Embryonic facial prominence (tissue), 1 donor: Measurements from ENCODE around the gene SPOP.
A peak's percentile ranks its signal among the peaks of the same experiment; 100 is the strongest.
"Not testable (repeated sequence)": the region's sequence is repeated elsewhere in the genome, so short reads cannot be mapped to it uniquely, and the experiment has no call there.

Experiments used
- DNase-seq: peaks from one replicate; pipeline ENCODE4 v3.0.0-alpha.2; 2016; ENCODE audit errors: extremely low spot score

Gene SPOP

GRCh38 chr17:49572806-49573420, 105.0 kb downstream of the SPOP start:
- DNase-seq = no peak

DNA sequence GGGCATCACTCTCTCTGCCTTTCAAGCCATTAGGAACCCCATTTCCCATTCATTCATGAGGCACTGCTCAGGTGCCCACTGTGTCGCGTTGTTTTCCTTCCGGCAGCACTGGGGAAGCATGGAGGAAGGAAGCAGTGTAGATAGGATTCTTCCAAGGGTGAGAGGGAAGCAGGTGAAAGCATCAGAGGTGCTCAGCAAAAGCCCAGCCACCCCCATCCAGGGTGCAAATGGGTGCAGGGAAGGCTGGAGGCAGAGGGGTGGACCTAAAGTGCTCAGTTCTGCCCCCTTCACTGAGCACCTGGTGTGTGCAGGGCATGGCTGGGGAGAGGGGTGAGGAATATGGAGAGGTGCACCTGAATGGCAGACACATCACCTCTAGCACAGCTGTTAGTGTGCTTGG, 105.7 kb downstream of the SPOP start:
- DNase-seq = no peak

DNA sequence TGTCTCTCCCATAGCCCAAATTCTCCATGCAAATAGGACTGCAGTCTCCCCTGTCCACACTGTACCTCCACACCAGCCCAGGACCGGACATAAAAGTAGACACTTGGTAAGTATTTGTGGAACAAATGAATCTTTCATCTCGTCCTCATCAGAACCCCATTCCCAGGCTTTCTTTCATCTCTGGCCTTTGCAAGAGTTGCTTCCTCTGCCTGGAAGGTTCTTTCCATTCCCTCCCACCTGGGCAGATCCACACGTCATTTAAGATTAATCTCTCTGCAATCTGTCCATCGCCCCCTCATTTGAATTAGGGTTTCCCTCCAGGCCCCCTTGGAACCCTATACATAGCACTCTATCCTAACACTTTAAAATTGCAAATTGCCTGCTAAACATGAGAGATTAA, 106.1 kb downstream of the SPOP start:
- DNase-seq = no peak

GRCh38 chr17:49571283-49571682, 106.6 kb downstream of the SPOP start:
- no peak for DNase-seq

- no peak for DNase-seq
Observed at GRCh38 chr17:49570540-49571242, 107.2 kb downstream of the SPOP start.

DNA sequence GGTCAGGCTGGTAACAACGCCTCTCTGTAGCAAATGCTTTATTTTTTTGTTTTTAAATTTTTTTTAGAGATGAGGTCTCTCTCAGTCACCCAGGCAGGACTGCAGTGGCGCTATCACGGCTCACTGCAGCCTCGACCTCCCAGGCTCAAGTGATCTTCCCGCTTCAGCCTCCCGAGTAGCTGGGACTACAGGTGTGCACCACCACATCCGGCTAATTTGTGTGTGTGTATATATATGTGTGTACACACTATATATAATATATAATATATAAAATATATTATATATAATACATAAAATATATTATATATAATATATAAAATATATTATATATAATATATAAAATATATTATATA, 109.2 kb downstream of the SPOP start:
- DNase-seq = not testable (repeated sequence)

DNA sequence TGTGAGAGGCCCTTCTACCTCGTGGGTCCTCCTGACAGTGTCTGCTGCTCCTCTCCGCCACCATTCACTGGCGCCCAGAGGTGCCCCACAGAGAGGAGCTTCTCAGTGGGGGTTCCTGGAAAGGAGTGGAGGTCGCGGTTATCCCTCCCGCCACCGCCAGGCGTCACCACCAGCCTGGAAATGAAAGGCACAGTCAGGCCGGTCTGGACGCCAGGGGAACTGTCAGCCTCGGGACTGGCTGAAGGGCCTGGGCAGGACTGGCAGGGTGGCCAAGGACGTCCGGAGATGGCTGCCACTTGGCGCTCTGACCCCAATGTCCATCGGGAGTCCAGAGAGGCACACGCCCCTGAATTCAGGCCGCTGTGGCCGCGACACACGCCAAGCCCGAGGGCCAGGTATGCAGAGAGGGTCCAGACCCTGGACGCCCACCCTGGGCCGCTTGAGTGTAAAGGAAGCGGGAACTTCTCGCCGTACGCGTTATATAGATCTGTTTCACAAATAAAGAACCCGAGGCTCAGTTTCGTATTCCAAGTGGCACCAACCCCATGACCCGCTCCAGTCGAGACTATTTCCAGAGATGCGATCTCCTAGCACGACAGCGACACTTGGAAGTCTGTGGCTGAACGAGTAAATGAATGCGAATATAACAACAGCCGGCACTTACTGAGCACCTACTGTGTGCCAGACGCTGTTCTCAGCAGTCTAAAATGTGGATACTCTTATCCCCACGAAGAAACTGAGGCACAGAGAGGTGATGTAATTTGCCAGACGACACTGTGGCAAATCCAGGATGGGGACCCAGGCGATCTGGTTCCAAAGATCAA, 109.8 kb downstream of the SPOP start:
- no peak for DNase-seq

GRCh38 chr17:49567104-49567521, 110.8 kb downstream of the SPOP start:
- DNase-seq = no peak

DNA sequence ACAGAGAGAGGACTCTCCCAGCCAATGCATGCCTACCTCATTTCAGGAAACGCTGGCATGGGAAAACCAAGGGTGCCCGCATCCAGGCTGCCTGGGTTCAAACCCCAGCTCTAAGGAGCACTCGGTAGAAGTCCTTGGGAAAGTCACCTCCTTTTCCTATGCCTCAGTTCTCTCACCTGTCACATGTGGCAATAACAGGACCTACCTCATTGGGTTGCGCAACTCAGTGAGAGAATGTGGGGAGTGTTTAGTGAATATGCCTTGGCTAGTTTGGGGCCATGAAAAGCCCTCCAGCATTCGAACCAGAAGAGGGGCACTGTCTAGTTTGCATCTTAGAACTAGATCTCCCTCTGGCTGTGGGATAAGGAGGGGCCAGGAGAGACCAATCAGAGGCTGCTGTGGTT, 111.2 kb downstream of the SPOP start:
- no peak for DNase-seq

DNA sequence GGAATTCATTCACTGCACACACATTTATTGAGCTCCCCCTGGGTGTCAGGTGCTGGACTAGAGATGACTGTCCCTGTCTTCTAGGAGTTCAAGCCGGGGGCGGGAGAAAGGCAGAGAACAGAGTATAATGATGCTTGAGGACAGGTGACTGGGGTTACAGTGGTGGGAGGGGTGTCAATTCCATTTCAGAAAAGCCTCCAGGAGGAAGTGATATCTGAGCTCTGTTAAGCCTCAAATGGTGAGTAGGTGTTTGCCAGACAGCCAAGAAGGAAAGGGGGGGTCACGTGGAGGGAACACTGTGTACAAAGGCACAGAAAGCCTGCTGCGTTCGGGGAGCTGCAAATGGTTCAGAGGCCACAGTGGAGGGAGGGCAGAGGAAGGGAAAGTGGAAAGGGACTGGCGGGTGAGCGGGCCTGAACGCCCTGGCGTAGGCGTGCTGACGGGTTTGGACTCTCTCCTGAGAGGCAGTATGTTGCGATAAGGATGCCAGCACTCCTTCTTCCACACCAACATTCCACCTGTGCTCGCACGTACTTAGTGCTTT, 111.9 kb downstream of the SPOP start:
- DNase-seq = no peak

- DNase-seq = no peak
Observed at GRCh38 chr17:49564638-49565037, 113.3 kb downstream of the SPOP start.

GRCh38 chr17:49557312-49558024, 120.4 kb downstream of the SPOP start:
- no peak for DNase-seq

- DNase-seq = peak; percentile 61
Observed at GRCh38 chr17:49556223-49556943, 121.5 kb downstream of the SPOP start.

- DNase-seq = no peak
Observed at GRCh38 chr17:49555495-49556222, 122.2 kb downstream of the SPOP start.

- DNase-seq = no peak
Observed at GRCh38 chr17:49554694-49555494, 123.0 kb downstream of the SPOP start.

DNA sequence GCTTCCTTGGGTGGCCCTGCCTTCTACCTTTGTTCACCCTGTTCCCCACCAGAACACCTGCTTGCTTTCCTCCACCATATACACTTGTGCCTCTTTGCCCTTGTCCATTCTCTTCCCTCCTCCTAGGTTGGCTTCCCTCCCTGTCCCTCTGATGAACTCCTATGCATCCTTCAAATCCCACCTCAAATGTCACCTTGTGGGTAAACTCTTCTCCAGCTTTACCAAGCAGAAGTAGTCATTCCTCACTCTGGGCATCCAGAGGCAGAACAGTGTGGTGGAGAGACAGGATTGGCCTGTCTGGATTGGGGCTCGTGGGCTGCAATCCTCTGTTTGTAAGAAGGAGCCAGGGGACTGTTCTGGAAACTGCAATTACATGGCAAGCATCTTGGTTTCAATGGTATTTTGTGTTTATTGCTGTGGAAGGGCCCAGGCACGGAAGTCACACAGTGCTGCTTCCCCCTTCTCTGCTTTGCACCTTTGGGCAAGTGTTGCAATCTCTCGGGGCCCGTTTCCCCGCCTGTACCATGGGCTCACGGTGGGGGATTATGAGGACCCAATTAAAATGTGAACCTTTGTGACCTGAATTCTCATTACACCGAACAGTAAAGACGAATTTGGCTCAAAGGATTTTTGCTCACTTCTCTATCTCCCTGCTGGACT, 124.1 kb downstream of the SPOP start:
- no peak for DNase-seq

GRCh38 chr17:49552070-49552751, 125.7 kb downstream of the SPOP start:
- DNase-seq = no peak

GRCh38 chr17:49551221-49552069, 126.5 kb downstream of the SPOP start:
- no peak for DNase-seq
